HEK293T (cell line): ENCODE measurements around the gene GOLT1B.

ENCODE experiments used
- CTCF ChIA-PET: fragments of 350-600 bp; formaldehyde crosslinking; extraction: SDS; loops from one replicate; lab custom pipeline; 2021; ENCODE audit warnings: antibody characterized with exemption, inconsistent platforms; lab: Yijun Ruan, JAX
- POLR2A ChIA-PET: fragments of 350-600 bp; formaldehyde crosslinking; extraction: SDS; loops from one replicate; lab custom pipeline; 2020; ENCODE audit warnings: antibody characterized with exemption, inconsistent platforms; lab: Yijun Ruan, JAX
- DNase-seq: peaks from one replicate; pipeline ENCODE4 v3.0.0; 2012; ENCODE audit warnings: mixed read lengths; ENCODE audit errors: extremely low spot score
- ARNT ChIP-seq: fragments of 450-650 bp; IDR thresholded peaks from 2 replicates; pipeline ENCODE4 v1.6.1; 2017; ENCODE audit warnings: mild to moderate bottlenecking
- BHLHE40 ChIP-seq: fragments of 450-650 bp; IDR thresholded peaks from 2 replicates; pipeline ENCODE4 v1.6.1; 2016; ENCODE audit warnings: mild to moderate bottlenecking, moderate library complexity, borderline replicate concordance
- CTBP1 ChIP-seq: fragments of 450-650 bp; IDR thresholded peaks from 2 replicates; pipeline ENCODE4 v1.6.1; 2016; ENCODE audit warnings: borderline replicate concordance
- ELF4 ChIP-seq: fragments of 450-650 bp; IDR thresholded peaks from 2 replicates; pipeline ENCODE4 v1.6.1; 2017; ENCODE audit warnings: antibody characterized with exemption
- FOXA1 ChIP-seq: fragments of 450-650 bp; IDR thresholded peaks from 2 replicates; pipeline ENCODE4 v1.6.1; 2016; ENCODE audit warnings: mild to moderate bottlenecking
- FOXK2 ChIP-seq: fragments of 450-650 bp; IDR thresholded peaks from 2 replicates; pipeline ENCODE4 v1.6.1; 2016; ENCODE audit warnings: mild to moderate bottlenecking
- FOXM1 ChIP-seq: fragments of 450-650 bp; IDR thresholded peaks from 2 replicates; pipeline ENCODE4 v1.6.1; 2017; ENCODE audit warnings: mild to moderate bottlenecking, borderline replicate concordance
- HDGF ChIP-seq: fragments of 450-650 bp; IDR thresholded peaks from 2 replicates; pipeline ENCODE4 v1.6.1; 2017; ENCODE audit warnings: antibody characterized with exemption, borderline replicate concordance
- L3MBTL2 ChIP-seq: fragments of 450-650 bp; conservative IDR thresholded peaks from 2 replicates; pipeline ENCODE4 v1.6.1; 2016; ENCODE audit warnings: mild to moderate bottlenecking
- LEF1 ChIP-seq: fragments of 450-650 bp; IDR thresholded peaks from 2 replicates; pipeline ENCODE4 v1.6.1; 2017; ENCODE audit warnings: mild to moderate bottlenecking, borderline replicate concordance
- NFRKB ChIP-seq: fragments of 450-650 bp; IDR thresholded peaks from 2 replicates; pipeline ENCODE4 v1.6.1; 2016; ENCODE audit warnings: mild to moderate bottlenecking, moderate library complexity
- SP1 ChIP-seq: fragments of 450-650 bp; IDR thresholded peaks from 2 replicates; pipeline ENCODE4 v1.6.1; 2017
- SUZ12 ChIP-seq: fragments of 450-650 bp; IDR thresholded peaks from 2 replicates; pipeline ENCODE4 v1.6.1; 2016; ENCODE audit warnings: mild to moderate bottlenecking
- TARDBP ChIP-seq: fragments of 450-650 bp; IDR thresholded peaks from 2 replicates; pipeline ENCODE4 v1.6.1; 2016
- ZNF384 ChIP-seq: fragments of 450-650 bp; IDR thresholded peaks from 2 replicates; pipeline ENCODE4 v1.6.1; 2016
- TF ChIP-seq, protein P1 (sequence below): fragments of 450-650 bp; IDR thresholded peaks from 2 replicates; pipeline ENCODE4 v1.6.1; 2016

Gene GOLT1B

DNA sequence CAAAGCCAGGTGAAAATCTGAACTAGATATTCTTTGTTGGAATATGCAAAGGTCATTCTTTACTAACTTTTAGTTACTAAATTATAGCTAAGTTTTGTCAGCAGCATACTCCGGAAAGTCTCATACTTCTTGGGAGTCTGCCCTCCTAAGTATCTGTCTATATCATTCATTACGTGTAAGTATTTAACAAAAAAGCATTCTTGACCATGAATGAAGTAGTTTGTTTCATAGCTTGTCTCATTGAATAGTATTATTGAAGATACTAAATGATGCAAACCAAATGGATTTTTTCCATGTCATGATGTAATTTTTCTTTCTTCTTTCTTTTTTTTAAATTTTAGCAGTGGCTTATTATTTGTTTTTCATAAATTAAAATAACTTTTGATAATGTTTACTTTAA is 14.7 kb downstream of the GOLT1B start:
- POLR2A ChIA-PET: interaction anchor here (1.4 kb wide), 1 partner anchor 15 kb away, joined by 5 read pairs; the partner anchor contains the start of genes GOLT1B and RECQL
- TF ChIP-seq BHLHE40: no peak
- no peak for TF ChIP-seq ELF4
- TF ChIP-seq ZNF384: no peak
- no peak for TF ChIP-seq SUZ12
- no peak for TF ChIP-seq SP1
- DNase-seq: no peak
- CTCF ChIA-PET: interaction anchor here (0.7 to 1.0 kb wide), 3 partner anchors 11 to 928 kb away, joined by 3 to 4 read pairs (median 3); no protein-coding TSS in a partner anchor

DNA sequence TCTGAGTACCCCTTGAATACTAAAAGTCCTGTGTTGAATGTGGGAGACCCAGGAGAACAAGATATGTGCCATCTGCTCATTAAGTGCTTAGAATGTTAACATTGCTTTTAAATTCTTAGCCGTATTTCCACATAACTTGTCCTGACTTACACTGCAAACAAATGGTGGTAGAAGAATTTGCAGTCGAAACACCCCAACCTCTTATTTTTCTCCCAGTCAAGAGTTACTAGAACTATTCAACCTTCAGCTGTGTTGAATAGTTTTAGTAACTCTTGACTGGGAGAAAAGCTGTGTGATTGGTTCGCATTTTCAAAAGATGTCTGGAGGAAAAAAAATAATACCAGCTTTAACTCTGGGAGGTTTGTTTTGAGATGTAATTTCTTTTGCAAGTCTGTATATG is 16.9 kb downstream of the GOLT1B start:
- no peak for DNase-seq
- ChIA-PET POLR2A (no interaction called here), CTCF (no interaction called here)
- TF ChIP-seq ELF4 (no peak), FOXA1 (no peak), NFRKB (no peak), L3MBTL2 (no peak), FOXK2 (no peak), SUZ12 (no peak), BHLHE40 (no peak), ZNF384 (no peak), SP1 (no peak), FOXM1 (no peak), HDGF (no peak), TARDBP (no peak)

- TF ChIP-seq TARDBP (no peak), HDGF (no peak), L3MBTL2 (no peak), SP1 (no peak), ZNF384 (no peak), CTBP1 (no peak)
- TF ChIP-seq, protein P1, sequence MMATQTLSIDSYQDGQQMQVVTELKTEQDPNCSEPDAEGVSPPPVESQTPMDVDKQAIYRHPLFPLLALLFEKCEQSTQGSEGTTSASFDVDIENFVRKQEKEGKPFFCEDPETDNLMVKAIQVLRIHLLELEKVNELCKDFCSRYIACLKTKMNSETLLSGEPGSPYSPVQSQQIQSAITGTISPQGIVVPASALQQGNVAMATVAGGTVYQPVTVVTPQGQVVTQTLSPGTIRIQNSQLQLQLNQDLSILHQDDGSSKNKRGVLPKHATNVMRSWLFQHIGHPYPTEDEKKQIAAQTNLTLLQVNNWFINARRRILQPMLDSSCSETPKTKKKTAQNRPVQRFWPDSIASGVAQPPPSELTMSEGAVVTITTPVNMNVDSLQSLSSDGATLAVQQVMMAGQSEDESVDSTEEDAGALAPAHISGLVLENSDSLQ: no peak
- POLR2A ChIA-PET: no interaction called here
- no peak for DNase-seq
- CTCF ChIA-PET: no interaction called here
These were observed 20.0 kb downstream of the GOLT1B start for GRCh38 chr12:21521541-21521940.

GRCh38 chr12:21523148-21523547 is 21.6 kb downstream of the GOLT1B start:
- DNase-seq: no peak
- ChIA-PET POLR2A (no interaction called here), CTCF (no interaction called here)
- TF ChIP-seq ZNF384: no peak
- no peak for TF ChIP-seq L3MBTL2
- TF ChIP-seq LEF1: no peak
- TF ChIP-seq NFRKB: no peak
- TF ChIP-seq FOXM1: no peak
- no peak for TF ChIP-seq ARNT
- TF ChIP-seq CTBP1: no peak
- TF ChIP-seq FOXK2: no peak
- TF ChIP-seq, protein P1: no peak
- no peak for TF ChIP-seq SUZ12
- TF ChIP-seq FOXA1: no peak
- no peak for TF ChIP-seq SP1

GRCh38 chr12:21526053-21526452 is 24.5 kb downstream of the GOLT1B start, which contains the start of gene SPX:
Gene SPX, plus strand, starts transcription at chr12:21526296. Its CDS starts 177 bp downstream, at chr12:21526473.
- TF ChIP-seq, protein P1: peak; percentile 64
- TF ChIP-seq SP1 (no peak), LEF1 (no peak)
- no peak for DNase-seq
- CTCF ChIA-PET: no interaction called here
- POLR2A ChIA-PET: interaction anchor here (0.8 to 5.9 kb wide), 2 partner anchors 24 to 131 kb away, joined by 4 to 28 read pairs; partner anchors contain the start of genes GOLT1B, LDHB and RECQL

GRCh38 chr12:21526721-21527345 is 25.2 kb downstream of the GOLT1B start:
- no peak for DNase-seq
- CTCF ChIA-PET: interaction anchor here (0.6 to 1.1 kb wide), 2 partner anchors 10 to 137 kb away, joined by 3 to 4 read pairs; no protein-coding TSS in a partner anchor
- TF ChIP-seq TARDBP (no peak), SP1 (no peak), LEF1 (no peak), FOXA1 (no peak), HDGF (no peak), BHLHE40 (no peak), NFRKB (no peak), ARNT (no peak), FOXK2 (no peak), CTBP1 (no peak), ZNF384 (no peak), L3MBTL2 (no peak), FOXM1 (no peak), ELF4 (no peak), SUZ12 (no peak)
- TF ChIP-seq, protein P1: no peak
- POLR2A ChIA-PET: interaction anchor here (1.5 to 5.9 kb wide), 4 partner anchors 21 to 130 kb away, joined by 3 to 28 read pairs (median 9); partner anchors contain the start of genes GOLT1B, LDHB, PYROXD1 and RECQL
